Astrocyte of the hippocampus (primary cell): ENCODE measurements around the gene NRDC.

ENCODE experiments used
- DNase-seq: peaks from one replicate; pipeline ENCODE4 v3.0.0; 2011; ENCODE audit warnings: low read depth, low spot score

Gene NRDC, protein sequence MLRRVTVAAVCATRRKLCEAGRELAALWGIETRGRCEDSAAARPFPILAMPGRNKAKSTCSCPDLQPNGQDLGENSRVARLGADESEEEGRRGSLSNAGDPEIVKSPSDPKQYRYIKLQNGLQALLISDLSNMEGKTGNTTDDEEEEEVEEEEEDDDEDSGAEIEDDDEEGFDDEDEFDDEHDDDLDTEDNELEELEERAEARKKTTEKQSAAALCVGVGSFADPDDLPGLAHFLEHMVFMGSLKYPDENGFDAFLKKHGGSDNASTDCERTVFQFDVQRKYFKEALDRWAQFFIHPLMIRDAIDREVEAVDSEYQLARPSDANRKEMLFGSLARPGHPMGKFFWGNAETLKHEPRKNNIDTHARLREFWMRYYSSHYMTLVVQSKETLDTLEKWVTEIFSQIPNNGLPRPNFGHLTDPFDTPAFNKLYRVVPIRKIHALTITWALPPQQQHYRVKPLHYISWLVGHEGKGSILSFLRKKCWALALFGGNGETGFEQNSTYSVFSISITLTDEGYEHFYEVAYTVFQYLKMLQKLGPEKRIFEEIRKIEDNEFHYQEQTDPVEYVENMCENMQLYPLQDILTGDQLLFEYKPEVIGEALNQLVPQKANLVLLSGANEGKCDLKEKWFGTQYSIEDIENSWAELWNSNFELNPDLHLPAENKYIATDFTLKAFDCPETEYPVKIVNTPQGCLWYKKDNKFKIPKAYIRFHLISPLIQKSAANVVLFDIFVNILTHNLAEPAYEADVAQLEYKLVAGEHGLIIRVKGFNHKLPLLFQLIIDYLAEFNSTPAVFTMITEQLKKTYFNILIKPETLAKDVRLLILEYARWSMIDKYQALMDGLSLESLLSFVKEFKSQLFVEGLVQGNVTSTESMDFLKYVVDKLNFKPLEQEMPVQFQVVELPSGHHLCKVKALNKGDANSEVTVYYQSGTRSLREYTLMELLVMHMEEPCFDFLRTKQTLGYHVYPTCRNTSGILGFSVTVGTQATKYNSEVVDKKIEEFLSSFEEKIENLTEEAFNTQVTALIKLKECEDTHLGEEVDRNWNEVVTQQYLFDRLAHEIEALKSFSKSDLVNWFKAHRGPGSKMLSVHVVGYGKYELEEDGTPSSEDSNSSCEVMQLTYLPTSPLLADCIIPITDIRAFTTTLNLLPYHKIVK

DNA sequence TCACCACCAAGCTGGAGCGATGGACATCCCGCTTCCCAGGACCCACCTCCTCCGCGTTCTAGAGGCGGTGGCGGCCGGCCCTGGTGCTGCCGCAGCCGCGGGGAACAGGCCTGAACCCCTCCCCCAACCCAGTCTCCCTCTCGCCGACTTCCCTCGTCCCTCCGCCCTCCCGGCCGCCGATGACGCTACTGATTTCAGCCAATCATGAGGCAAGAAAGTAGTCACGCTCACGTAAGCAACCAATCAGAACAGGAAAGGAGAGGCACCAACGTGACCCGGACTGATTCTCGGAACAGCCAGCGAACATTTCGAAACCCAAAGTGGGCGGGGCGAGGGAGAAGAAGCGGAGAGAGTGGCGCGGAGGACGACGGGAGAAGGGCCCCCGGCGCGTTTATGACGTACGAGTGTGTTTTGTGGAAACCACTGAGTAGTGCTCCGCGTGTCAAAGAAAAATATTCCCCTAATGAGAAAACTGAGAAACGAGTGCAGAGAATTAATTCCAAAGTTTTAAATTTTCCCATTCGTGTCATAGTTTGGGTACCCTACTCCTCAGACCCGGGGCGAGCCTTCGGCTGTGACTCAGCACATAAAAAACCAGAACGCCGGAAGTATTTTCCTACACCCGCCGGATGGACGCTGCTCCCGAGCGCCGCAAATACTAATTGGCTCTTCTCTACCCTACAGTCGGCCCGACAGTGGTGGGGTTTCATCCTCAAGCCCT is at the start of gene NRDC:
TSS of gene NRDC (minus strand) at position 112 of the 721 bp plus-strand sequence. CDS start 112 bp downstream, outside the sequence.
- DNase-seq = peak; percentile 100

DNA sequence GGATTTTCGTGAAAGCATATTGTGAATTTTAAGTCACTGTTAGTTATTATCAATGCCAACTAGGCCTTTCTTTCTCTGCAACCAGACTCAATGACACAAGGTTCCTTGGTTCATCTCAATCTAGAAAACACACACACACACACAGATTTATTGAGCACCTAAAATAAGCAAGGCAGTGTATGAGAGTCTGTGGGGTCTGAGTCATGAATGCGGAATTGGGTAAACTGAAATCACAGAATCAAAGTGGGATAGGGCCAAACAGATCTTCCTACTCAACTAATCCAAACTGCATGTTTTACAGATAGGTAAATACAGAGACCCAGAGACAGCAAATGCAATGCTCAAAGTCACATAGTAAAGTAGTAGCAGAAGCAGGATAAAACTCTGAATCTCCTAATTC is 48.5 kb upstream of the NRDC start:
- no peak for DNase-seq

DNA sequence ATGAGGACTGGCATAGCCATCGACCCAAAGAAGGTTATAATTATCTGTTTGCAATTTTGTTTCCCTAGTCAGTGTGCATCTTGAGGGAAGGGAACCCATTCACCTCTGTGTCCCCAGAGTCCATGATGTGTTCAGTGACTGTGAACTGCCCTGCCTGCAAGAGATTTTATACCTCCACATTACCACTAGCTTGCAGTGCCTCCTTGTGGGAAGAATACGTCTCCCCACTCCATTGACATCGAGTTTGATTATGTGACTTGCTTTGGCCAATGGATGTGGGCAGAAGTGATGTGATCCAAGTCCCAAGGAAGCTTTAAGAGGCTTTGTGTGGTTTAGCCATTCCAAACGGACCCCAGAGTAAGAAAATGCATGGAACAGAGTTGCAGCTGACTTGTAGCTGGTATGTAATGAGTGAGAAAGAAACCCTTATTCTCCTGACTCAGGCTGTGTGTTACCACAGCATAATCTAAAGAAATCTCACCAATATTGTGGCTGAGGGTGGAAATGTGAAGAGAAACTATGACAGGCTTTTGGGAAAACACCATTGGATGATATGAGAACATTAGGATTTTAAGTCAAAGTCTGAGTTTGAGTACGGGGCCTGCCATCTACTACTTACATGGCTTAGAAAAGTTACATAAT is 47.8 kb upstream of the NRDC start:
- DNase-seq = peak; percentile 46

DNA sequence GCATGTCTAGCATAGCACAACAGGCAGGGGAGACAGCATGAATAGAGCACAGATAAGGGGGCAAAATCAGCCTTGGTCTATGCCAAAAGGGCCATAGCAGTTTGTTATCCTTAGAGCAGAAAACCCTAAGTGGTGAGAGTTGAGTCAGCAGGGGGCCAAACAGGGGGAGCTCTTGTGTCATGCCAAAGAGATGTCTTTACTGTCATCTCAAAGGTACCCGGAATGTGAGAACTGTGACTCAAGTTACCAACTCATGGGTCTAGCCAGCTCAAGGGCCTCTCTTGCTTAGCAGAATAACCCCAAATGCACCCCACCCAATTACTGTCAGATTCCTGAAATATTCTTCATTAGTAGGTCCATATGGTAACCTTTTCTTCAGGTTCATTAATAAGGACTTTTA is 45.9 kb upstream of the NRDC start:
- peak; percentile 41 for DNase-seq

DNA sequence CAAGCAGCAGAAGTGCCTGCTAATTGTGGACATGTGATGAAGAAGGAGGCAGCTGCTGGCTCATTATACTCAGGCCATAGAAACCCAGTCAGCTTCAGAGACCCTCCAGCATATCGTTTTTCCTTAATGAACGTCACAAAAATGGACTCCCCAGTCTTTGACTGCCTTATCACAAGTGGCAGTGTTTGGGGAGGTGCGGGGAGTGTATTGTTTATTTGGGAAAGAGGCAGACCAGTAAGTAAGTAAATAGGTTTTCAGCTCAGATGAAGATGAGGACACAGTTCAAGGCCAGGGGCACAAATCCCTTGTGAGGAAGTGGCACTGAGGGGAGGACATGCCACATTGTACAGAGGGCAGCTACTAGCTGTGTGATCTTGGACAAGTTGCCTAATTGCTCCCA is 43.5 kb upstream of the NRDC start:
- no peak for DNase-seq

DNA sequence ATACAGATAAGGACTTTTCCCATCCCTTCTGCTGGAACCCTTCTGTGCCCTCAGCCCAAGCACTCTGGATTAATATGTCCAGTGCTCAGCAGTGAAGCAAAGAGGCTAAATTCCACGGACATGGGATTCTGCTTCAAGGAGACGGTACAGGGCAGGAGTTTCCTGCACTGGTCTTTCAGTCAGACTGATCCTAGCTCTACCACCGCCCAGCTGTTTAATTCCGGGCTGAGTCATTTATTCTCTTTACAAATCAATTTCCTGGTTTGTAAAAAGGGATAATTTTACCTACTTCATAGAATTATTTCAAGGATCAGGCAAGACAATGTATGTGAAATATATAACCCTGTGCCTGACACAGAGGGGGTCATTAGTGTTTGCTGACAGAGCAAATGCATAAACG is 41.6 kb upstream of the NRDC start:
- DNase-seq = no peak

DNA sequence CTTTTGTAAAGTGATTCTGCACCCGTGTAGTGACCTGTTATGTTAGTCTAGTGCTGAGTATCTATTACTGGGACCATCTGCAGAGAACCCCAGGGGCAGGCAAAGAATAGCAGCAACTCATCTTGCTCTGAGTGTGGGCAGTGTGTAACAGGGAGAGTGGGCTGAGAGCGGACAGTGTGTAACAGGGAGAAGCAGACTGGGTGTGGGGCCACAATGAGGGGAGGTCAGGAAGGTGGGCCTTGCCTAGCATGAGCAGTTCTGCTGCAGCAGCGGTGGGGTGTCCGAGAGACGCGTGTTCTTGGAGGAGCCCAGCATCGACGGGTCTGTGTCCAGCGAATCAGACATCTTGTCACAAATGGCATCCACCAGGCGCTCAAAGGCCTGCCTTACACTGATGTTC is 41.2 kb upstream of the NRDC start:
- no peak for DNase-seq

DNA sequence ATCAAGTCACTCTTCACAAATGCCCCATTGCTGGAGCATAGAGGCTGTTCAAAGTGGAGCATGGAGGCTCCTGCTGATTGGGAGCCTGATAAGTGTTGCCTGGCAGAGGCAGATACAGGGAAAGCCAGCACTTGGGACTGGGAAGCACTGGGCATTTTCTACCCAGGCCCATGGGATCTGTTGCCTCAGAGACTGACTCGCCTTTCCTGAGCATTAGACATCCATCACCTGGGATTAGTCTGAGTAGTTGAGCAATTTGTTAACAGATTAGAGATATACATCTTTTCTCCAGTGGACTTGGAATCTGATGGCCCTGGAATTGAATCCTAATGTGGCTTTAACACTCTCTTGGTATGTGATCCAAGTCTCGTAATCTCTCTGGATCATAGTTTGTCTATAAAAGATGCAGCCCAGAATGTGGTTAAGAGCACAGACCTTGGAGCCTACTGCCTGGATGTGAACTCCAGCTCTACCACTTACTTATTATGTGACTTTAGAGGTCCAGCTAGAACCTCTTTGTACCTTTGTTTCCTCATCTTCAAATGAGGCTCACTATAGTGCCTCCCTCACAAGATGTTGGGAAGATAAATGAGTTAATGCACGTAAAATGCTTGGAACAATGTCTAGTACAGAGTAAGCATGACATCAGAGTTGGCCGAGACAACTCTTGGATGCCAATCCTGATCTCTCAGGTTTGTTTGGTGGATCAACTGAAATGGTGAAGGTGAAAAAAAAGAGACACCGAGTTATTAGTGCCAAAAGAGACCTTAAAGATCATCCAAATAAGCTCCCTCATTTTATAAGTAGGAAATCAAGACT is 38.3 kb upstream of the NRDC start:
- no peak for DNase-seq

DNA sequence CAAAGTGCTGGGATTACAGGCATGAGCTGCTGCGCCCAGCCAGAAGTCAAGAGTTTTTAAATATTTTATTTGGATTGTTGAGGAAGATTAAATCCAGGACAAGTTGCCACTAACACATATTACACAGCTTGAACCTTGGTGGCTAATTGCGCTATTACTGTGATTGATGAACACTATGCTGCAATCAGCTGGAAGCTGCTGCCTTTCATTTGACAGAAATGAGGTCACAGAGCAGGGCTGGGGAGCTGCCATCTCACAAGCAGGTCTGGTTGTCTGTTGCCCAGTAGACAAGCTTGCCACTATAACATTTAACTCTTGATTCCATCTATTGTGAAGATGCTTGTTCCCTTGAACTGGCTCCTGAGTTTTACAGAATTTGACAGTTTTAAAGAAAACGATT is 37.4 kb upstream of the NRDC start:
- no peak for DNase-seq

DNA sequence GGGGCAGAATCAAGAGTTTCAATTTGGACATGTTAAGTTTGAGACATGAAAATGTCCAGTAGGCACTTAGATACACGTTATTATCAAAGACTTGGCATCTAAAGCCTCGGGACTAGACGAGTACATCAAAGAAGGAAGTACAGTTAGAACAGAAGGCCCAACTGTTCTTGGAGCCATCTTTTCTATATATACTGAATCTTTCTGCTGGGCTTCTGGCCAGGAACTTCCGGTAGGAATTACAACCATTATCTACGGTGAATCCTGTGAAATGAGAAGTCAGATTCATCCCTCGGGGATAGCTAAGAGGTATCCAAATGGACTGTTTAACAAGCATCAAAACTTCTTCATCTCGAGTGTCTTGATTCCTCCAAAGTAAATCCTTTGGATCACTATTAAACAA is 34.4 kb upstream of the NRDC start:
- DNase-seq = no peak

DNA sequence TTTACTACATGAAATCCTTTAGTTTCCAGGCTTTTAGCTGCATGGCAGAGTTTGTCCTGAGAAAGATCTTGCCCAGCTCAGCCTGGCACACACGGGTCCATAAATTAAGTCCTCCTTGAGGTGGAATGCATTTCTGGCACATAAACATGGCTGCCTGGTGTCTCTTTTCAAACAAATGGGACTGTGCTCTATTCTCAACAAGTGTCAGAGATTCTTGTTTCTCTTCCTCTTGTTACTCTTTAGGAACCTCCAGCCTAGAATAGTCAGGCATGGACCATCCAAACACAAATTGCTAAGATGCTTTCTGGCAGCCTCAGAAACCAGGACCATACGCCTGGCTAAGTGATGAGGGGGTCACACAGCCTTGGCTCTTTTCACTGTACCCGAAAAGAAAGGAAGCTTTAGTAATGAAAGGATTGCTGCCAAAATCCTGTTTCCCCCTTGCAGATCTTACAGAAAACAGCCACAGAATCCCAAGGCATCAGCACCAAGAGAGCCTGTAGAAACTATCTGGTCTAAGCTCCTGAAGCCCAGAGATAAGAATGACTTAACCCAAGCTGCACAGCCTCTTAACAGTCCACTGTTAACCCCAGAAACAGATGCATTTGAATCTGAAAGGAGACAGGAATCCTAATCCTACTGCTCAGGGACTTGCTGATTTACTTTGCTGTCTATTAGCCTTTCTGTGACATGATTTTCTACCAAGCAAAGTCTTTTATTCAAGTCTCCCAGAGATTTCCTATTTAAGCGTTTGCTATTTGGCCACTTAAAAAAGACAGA is 31.9 kb upstream of the NRDC start:
- no peak for DNase-seq

DNA sequence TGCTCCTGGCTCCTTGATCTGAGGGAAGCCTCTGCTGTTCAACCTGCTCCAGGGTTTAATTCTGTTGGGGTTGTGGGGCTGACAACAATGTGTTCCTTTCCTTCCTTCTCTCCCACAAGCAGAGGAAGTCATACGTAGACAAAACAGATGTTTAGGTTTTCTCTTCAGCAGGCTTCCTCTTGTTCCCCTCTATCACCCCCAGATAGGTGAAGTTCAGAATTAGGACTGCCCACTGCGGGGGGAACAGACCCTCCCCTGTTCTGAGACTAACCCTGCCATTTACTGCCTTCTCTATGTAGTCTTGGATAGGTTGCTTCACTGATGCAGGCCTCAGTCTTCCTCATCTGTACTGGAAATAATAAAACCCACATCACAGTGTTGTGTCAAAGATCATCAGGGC is 30.0 kb upstream of the NRDC start:
- DNase-seq = no peak

DNA sequence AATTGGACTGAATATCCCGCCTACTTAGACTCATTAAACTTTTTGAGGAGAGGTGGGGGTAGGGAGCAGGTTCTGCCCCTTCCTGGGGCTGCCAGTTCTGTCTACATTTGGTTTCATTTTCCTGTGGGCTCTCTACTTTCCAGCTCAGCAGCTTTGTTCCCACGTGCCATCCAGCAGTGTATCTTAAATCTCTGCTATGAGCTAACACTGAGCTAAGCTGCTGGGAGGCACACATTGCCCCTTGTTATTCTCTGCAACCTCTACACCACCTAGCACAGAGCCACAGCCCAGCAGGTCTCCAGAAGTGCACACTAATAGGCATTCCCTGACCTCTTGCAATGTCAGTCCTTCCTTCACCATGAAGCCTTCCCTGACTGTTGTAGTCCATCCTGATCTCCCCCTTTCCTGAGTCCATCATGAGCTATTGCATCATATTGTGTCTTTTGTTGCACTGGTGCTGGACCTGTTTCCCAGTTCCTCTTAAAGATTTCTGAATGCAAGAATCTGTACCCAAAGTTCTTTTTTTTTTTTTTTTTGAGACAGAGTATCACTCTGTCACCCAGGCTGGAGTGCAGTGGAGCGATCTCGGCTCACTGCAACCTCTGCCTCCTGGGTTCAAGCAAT is 28.7 kb upstream of the NRDC start:
- DNase-seq = no peak

DNA sequence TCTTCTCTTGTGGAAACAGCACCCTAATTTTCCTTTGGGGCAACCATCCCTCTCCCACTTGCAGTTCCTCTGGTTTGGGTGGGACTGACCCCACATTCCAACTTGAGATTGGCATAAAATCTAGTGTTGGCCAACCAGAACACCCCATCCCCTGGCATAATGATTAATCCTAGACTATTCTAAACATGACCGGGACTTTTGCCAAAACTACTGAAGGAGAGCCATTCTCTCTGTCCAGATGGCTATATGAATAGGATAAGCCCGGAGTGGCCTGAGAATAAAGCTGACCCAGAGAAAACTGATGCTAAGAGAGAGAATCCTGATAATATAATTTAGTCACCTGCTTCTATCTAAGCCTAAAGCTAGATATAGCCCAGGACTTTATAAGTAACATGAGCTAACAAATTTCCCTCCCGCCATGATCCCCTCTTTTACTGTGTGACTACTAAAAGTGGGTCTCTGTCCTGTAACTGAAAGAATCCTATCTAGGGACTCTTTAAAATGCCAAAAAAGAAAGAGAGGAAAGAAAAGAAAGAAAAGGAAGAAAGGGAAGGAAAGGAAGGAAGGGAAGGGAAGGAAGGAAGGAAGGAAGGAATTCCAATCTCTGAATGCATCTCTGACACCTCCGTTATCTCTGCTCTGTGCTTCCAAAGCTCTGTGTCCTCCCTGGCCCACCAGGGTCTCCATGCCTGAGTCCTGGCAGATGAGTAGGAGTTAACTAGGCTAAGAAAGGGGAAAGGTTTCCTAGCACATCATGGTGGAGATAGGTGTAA is 28.0 kb upstream of the NRDC start:
- peak; percentile 54 for DNase-seq

DNA sequence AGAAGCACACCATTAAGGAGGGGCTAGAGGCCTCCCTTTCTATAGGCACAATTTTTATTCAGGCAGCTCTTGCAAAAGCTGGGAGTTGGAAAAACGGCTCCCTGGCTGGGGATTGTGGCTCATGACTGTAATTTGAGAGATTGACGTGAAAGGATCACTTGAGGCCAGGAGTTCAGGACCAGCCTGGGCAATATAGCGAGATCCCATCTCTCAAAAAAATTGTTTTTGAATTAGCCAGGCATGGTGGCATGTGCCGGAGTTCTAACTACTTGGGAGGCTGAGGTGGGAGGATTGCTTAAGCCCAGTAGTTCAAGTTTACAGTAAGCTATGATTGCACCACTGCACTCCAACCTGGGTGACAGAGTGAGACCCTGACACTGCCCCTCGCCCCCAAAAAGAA is 23.9 kb upstream of the NRDC start:
- no peak for DNase-seq

DNA sequence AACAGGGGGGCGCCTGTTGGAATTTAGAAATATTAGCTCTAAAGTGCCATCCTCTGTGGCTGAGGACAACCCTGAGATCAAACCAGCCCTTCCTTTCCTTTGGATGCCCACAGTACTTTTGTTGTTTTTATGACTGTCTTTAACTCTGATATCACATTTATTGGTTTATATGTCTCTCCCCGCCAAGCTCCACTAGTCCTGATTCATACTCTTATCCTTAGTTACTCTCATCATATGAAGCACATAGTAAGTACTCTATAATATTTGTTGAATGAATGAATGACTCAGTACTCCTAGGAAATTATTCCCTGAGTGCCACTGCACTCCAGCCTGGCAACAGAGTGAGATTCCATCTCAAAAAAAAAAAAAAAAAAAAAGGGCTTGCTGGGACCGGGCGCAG is 22.6 kb upstream of the NRDC start:
- no peak for DNase-seq

DNA sequence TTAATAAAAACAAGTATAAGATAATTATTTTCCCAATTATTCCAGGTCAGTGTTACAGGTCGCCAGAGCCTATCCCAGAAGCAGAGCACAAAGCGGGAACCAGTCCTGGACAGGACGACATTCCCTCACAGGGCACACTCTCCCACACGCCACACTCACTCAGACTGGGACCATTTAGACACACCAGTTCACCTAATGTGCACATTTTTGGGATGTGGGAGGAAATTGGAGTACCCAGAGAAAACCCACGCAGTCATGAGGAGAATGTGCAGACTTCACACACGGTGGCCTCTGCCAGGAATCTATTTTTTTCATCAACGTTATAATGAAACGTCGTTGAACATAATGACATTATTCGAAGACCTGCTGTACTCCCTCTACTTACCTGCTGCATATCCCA is 20.5 kb upstream of the NRDC start:
- no peak for DNase-seq

DNA sequence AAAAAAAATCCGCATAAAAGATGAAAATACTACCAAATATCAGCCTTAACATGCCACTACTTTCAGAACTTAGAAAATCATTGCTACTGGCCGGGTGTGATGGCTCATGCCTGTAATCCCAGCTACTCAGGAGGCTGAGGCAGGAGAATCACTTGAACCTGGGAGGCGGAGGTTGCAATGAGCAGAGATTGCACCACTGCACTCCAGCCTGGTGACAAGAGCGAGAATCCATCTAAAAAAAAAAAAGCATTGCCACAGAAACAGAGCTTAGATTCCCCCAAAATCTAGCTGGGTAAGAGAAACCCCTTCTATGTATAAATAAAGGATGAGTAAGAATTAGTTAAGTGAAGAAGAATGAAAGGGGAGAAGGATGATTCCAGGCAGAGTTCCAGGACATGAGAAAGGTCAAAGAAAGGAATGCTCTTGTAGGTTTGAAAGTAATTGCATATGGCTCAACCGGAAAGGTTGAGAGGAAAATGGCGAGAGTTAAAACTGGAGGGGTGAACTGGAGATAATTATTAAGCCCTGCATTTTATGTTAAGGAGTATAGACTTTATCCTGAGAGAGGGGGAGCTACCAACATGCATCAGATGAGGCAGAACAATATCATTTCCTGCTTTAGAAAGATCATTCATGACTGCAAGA is 19.7 kb upstream of the NRDC start:
- peak; percentile 42 for DNase-seq
